Hematopoietic multipotent progenitor cell treated with erythropoietin and hydrocortisone succinate and interleukin-3 and kit ligand, for 17 days (in vitro differentiated cells): ENCODE results near the gene WDR59.

Source experiments
- DNase-seq: peaks from one replicate; pipeline ENCODE4 v3.0.0-alpha.2; 2015; ENCODE audit warnings: low spot score

The WDR59 gene

DNA sequence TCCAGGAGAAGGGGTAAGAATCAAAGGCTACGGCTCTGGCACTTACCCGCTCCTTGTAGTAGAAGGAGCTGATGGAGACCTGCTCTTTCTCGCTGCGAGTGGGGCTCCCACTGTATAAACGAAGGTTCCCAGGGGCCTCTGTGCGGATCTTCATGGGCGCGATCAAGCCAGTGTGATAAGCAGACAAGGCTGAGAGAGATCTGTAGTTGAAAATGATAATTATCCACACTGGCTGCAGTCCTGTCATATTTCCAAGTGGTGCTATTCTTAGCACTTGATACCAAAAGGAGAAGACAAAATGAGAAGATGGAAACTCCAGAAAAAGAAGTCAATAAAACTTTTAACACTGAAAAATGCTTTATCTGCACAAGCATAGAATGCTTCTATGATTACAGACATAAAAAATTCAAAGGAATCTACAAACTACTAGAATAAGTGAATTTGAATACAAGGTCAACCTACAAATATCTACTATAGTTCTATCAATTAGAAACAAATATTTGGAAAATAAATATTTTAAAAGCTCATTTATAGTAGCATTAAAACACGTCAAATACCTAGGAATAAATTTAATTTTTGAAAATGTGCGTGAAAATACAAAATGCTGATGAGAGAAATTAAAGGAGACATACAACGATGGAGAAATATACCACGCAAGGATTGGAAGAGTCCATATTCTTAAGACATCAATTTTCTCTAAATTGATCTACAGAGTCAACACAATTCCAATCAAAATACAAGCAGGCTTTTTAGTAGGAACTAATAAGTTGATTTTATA lies 80.8 kb downstream of the WDR59 start:
- DNase-seq, result no peak

DNA sequence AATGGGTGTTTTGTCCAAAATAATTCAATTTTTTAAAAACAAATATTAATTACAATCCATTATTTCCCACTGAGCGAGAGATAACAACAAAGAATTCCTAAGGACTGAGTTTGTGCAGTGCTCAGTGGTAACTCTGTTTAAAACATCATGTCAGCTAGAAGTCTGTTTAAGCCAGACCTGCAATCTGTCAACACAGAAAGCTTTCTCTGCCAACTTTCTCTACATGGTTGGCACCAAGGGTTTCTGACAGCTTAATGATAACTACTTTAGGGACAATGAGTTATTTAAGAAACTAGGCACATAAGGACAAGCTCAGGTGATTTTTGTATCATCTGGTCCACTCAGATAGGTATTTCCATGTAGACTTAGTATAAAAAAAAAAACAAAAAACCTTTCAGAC lies 81.8 kb downstream of the WDR59 start:
- peak; percentile 43 for DNase-seq

DNA sequence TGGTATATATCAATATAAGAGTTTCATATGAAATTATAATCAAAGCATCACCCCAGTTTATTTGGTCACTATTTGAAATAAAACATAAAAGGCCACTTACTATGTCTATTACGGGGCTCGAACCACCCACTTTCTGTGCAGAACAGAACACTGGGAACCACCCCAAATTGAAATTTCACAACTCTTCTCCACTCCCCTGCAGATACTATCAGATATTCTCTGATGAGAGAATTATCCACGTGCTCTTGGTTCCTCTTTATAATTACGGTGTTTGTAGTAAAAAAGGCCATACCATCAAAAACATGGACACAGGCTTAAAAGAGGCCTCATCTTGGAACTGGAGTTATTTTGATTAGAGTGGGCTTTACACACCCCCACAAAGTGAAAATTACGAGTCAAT lies 82.8 kb downstream of the WDR59 start:
- DNase-seq, result no peak

DNA sequence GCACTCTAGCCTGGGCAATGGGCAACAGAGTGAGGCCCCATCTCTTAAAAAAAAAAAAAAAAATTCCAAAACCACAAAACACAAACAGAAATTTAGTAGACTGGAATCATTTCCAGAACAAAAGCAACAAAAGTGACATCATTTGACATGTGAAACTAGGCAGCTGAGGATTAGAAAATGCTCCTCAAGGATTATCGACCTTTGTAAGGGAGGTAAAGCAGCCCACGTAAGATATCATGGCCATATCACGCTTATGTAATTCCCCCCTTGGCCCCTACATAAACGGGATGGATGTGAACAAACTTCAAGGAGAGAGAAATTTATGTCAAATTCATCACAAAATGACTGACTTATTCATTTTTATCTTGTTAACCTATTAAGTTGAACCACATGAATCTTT lies 83.3 kb downstream of the WDR59 start:
- DNase-seq, result no peak

DNA sequence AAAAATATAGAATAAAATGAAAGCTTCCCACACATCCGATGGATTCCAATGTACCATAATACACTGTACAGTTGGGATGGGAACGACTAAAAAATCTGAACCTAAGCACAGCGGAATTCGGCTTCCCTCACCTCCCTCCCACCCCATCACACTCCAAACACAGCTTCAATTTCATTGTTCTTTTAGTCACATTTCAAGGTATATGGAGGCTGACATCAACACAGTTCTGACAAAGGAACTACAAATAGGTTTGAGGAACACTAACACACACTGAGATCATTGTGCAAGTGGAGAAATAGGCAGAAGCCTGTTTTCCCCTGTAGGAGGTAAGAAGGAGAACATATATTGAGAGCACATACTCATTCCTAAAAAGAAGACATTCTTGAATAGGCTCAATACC lies 85.1 kb downstream of the WDR59 start:
- no peak for DNase-seq

DNA sequence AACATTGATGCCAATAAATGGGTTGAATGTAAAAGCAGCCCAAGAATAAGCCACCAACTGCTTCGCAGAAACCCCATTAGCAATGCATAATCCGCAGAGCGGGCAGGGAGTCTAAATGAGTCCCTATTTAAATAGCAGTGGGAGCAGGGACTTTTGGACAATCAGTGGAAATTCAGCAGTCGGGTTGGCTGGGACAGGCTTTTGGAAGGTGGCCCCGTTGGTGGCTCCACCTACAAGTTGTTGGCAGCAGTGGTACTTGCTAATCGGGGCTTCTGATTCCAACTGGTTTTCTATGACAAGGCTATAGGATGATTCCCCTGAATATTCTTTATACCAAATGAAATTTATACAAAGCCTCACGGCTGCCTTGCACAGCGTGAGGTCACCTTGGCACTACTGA lies 86.3 kb downstream of the WDR59 start:
- no peak for DNase-seq

DNA sequence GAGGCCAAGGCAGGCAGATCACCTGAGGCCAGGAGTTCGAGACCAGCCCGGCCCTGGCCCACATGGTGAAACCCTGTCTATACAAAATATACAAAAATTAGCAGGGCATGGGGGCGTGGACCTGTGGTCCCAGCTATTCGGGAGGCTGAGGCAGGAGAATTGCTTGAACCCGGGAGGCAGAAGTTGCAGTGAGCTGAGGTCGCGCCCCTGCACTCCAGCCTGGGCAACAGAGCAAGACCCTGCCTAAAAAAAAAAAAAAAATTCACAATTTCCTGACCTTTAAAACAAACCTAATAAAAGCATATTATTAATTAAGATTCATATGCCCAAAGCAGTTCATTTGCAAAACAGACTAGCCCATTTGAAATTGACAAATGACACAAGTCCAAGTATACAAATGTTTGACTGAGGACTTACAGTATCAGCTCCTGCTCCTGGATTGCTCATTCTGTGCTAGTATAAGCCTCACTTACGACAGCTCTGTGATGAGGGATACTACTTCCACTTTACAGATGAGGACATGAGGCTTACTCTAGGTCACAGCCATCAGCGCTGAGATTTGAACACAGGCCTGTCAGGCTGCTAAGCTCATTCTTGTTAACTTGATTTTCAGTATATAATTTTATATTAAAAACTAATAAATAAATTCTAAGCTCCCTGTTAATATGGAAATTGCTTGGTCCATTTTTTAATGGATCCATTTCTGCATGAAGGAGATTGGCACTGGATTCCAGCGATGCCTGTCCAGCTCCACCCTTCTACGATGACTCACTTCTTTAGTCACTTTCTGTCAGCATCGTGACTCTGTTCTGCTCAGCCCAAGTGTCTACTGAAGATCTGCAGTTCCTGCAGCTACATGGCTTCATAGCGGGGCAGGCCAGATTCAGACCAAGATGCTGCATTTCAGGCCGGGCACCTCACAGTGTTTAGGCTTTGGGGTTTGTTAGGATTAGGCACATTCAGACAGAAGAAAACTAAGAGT lies 88.2 kb downstream of the WDR59 start:
- DNase-seq, result peak; percentile 64

DNA sequence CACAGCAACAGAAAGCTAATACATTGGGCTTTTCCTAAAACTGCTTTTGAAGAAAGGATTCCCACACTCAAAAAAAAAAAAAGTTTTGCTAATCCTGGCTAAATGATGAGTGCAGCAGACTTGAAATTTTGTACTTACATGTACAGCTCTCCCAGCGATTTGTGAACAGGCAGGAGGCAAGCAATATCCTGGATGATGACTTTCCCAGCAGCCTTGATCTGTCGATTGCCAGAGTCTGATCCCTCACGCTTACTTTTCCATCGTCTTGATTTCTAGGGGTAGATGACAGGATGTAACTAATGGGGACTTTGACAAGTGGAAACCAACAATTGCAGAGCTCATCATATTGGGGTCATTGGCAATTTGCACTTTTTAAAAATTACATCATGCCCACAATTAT lies 91.4 kb downstream of the WDR59 start:
- DNase-seq, result no peak

DNA sequence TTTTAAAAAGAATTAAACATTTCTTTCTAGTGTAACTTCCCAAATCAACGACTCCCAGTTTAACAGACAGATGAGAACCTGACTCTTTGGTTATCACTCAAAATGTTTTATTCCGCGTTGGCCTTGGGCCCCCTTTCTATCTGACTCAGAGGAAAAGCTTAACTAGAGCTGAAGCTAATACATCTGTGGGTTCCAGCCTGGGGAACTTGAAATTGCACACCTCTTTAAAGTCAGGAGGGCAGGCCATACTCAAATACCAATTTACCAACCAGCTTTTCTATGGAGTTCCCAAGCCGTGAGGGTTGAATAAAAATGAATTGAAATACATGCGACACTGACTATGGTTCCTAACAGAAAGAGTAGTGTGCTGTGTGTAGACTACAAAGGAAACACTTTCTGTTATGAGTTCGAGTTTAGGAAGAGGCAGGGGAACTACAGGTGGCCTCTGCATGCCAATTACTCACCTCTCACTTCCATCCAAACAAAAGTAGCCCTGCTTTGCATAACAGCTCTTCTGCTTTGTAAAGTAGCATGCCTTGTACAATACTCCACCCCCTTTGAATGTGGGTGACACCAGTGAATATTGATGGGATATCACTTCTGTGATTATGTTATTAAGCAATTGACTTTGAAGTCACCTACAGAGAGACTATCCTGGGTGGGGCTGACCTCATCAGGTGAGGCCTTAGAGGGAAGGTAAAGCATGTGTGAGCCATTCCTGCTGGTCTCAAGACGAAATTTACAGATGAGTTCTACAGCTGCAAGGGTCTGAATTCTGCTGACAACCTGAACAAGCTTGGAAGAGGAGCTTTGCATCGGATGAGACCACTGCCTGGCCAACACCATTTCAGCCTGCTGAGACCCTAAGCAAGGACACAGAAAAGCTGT lies 92.1 kb downstream of the WDR59 start:
- no peak for DNase-seq

DNA sequence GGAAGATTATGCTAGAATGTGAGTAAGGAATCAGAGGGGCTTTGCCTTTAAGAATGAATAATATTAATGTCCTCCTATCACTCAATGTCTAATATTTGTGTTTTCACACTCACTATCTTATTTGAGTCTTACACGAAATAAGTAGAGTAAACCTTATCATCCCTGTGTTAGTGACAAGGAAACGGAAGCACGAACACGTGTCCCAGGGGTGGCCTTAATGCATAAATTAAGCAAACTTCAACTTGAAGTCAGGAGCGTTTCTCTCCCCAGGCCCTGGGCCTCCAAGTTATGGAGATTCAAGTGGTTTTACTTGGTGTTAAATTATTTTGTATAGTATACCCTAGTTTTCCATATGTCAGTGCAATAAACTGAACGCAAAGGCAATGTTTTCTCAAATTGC lies 96.0 kb downstream of the WDR59 start:
- no peak for DNase-seq

DNA sequence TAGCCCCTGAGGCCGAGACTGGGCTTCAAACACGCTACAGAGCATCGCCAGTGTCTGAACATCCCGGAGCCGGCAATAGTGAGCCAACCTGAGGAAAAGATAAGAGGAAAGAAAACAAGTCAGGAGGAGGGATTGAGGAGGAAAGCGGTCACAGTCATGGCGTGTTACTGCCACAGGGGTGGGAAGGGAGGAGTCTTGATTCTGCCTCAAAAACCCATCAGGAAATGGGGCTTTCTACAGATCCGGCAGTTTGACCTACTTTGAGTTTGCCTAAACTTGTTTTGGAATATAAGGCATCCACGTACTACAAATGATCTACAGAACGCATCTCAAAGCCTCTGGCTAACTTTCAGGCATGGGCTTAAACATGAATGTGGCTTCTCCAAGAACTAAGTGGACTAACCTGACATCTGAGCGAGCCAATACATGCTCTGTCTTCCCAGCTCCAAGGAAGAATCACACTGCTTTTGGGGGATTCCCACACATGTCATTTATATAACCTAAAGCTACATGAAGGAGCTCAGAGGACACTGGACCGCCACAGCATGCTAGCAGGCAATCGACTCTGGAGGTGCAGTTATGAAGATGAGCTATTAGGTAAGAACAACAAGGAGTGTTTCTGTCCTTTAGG lies 96.6 kb downstream of the WDR59 start:
- no peak for DNase-seq

DNA sequence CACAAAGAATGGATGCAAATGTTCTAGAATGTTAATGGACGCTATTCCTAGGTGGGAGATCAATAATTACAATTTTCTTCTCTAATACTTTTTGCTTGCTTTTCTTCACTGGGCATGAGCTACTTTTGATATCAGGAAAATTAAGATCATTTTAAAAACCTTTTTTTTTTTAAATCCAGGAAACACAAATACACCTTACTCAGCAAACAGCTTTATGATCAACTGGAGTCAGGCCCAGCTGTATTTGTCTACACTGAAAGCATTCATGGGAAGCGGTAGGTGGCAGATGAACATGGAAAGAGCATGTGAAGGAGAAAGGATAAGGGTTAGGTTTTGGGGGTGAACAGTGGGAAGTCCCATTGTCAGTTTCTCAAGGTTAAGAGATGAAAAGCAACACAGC lies 97.8 kb downstream of the WDR59 start:
- DNase-seq, result no peak

DNA sequence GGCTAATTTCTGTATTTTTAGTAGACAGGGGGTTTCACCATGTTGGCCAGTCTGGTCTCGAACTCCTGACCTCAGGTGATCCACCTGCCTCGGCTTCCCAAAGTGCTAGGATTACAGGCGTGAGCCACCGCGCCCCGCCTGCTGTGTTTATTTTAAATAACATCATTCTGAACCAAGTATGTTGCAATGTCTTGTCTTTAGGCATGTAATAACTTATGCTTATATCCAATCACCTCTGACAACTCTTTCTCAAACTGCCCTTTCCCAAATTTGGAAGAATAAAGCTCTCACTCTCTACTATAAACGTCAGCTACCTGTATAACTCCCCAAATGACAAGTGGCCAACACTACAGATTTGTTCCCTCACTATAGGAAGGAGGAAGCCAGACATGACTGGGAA lies 107.2 kb downstream of the WDR59 start:
- no peak for DNase-seq

DNA sequence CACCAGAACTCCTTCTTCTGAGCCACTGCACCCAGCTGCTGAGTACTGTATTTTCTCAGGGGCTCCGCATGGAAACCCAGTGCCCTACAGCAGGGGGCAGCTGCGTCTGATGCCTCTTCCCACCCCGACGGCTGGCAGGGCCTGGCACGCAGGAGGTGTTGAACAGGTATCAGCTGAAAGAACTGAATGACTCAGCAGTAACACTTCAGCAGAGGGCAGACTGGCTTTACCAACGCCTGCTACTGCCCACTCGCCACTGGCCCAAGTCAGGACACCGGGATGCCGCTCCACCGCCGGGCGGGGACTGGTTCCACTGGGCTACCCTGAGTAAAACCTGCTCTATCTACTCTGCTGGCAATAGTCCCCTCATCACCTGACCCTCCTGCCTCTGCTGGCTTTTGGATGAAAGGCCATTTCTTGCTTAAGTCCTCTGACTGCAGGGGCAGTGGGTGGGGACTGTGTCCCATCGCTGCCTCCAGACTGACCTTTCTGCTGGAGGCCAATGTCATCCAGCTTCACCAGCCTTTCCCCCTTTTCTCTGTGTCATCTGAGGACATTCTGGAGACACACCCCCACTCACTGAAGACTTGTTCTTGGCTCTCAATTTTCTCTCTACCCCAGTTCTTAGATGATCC lies 109.9 kb downstream of the WDR59 start:
- no peak for DNase-seq

DNA sequence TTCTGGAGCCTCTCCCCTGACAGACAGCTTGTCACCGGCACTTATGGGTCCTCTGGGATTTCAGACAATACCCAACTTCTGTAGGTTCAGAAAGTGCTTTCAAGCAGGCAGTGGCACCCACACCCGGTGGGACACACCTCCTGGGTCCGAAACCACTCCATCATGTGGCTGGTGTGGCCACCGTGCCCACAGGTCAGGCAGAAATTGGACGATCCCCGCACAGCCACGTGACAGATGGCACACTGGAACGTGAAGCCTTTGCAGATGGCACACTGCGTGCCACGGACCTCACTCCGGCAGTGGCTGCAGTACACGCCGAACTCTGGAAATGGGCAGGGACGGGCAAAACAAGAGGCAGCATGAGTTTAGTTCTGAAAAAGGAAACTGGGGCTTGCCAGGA lies 110.8 kb downstream of the WDR59 start:
- no peak for DNase-seq

DNA sequence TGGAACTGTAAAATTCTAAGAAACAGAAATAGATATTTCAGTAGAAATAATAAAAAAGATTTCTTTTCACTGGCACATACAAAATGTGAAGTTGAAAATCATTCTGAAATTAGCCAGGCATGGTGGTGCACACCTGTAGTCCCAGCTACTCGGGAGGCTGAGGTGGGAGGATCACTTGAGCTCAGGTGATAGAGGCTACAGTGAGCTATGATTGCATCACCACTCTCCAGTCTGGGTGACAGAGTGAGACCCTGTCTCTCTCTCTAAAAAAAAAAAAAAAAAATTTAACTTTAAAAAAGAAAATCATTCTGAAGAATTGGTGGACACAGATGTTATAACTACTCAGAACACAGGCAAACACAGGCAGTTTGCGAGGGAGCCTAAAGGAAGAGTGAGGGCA lies 112.6 kb downstream of the WDR59 start:
- DNase-seq, result no peak

DNA sequence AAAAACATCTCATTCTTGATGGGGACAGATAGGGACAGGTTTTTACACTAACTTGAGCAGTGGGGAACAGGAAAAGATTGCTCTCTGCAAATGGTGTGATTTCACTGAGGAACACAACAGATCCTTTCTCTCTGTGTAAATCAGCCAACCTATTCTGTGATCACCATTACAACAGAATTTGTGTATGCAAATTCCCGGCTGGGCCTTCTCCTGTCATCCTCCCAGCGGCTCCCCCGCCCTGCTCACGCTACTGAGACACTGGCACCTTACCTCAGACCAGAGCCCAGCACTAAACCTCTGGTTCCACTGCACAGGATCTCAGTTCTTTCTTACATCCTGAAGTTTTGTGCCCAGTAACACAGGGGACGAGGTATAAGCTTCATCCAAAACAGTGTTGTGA lies 113.3 kb downstream of the WDR59 start:
- DNase-seq, result no peak

DNA sequence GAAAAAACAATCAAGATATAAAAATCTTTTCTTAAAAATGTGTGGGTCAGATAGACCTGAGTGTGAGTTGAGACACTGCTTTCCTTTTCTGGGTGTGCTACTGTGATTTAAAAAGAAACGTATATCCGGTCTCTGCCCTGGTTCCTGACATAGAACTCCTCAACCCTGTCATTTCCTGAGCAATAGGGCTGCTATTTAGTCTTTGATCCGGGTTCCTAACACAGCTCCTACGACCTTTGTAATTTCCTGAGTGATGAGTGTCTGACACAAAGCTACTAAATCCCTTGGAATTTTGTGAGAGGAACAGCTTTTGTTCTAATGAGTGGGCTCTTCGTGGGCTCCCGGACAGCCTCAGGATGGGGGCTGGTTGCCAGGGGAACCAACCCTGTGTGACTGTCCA lies 116.4 kb downstream of the WDR59 start:
- no peak for DNase-seq

DNA sequence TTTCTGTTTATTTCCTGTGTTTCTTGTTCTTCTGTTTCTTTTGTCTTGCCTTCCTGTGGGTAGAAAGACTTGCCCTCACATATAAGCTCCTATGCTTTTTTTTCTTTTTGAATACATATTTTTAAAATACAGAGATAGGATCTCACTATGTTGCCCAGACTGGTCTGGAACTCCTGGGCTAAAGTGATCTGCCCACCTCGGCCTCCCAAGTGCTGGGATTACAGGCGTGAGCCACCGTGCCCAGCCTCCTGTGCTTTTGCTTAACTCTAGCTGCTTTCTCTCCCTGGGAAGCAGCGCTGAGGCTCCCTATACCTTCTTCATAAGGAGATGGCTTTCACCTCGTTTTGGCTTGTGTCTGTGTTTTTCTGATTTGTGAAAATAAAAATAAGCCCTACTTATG lies 116.9 kb downstream of the WDR59 start:
- no peak for DNase-seq

DNA sequence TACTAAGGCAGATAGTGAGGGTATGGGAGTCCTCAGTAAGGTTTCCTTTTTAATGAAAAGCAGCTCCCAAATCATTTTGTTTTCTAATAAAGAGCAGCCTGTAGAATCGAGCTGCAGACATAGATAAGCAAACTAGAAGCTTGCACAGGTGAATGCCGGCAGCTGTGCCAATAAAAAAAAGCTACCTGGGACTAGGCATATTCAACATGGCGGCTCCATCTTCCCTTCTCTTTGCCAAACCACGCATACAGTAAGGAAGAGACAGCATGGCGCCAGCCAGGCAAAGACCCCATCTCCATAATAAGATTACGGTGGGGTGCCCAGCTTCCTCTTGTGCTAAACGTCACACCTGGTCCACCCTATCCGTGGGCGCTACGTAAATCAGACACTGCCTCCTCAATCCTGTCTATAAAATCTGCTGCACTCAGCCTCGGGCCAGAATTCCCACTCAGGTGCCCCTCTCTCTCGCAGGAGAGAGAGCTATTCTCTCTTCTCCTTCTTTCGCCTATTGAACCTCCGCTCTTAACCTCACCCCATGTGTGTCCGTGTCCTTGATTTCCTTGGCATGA lies 117.6 kb downstream of the WDR59 start:
- DNase-seq, result no peak
